Jurkat, Clone E6-1 (cell line): ENCODE data around the gene CPB1. TPM values are rescaled to one million over a fixed set of nuclear protein-coding genes. Genes with fewer than 3 reads are reported as not detected.
"Not testable (repeated sequence)": the region's sequence is repeated elsewhere in the genome, so short reads cannot be mapped to it uniquely, and the experiment has no call there.

Experiments
- DNase-seq: peaks from one replicate; pipeline ENCODE4 v3.0.0-alpha.2; 2011; ENCODE audit warnings: low read depth, low spot score
- H3K4me3 ChIP-seq: 2 replicates; pipeline ENCODE4 v1.5.1; 2011; ENCODE audit warnings: mild to moderate bottlenecking, low read length, control low read depth, moderate library complexity
- polyA plus RNA-seq: library from polyadenylated mRNA; unstranded; fragments of >200 nt; gene quantifications from one replicate; pipeline ENCODE4 v1.2.1, GENCODE V29; 2012; ENCODE audit warnings: missing spikeins; ENCODE audit not compliant: insufficient read length, insufficient read depth

The CPB1 gene
- not detected for polyA plus RNA-seq

GRCh38 chr3:148827585-148827984, at the start of gene CPB1:
TSS of gene CPB1 (plus strand) at chr3:148827811. CDS start at chr3:148827824, 13 bp downstream.
- DNase-seq, result no peak
- no peak within 1 kb of the TSS for H3K4me3 ChIP-seq

GRCh38 chr3:148778926-148779325, 48.7 kb upstream of the CPB1 start:
- no peak for DNase-seq

GRCh38 chr3:148785026-148785425, 42.6 kb upstream of the CPB1 start:
- DNase-seq, H3K4me3 ChIP-seq: not testable (repeated sequence)

More at GRCh38 chr3:148778926-148779325, 48.7 kb upstream of the CPB1 start:
- no peak overlapping the region for H3K4me3 ChIP-seq

- not testable (repeated sequence) for H3K4me3 ChIP-seq, DNase-seq
Measured at GRCh38 chr3:148786159-148786558, 41.5 kb upstream of the CPB1 start.

- no peak for DNase-seq
- no peak overlapping the region for H3K4me3 ChIP-seq
Measured at GRCh38 chr3:148789146-148789545, 38.5 kb upstream of the CPB1 start.

GRCh38 chr3:148789906-148790305, 37.7 kb upstream of the CPB1 start:
- DNase-seq, result no peak
- no peak overlapping the region for H3K4me3 ChIP-seq

GRCh38 chr3:148790370-148790769, 37.2 kb upstream of the CPB1 start:
- no peak overlapping the region for H3K4me3 ChIP-seq
- DNase-seq, result no peak

GRCh38 chr3:148790851-148791735, 36.5 kb upstream of the CPB1 start:
- DNase-seq, result no peak
- H3K4me3 ChIP-seq, result no peak overlapping the region

- no peak for DNase-seq
Measured at GRCh38 chr3:148791920-148792319, 35.7 kb upstream of the CPB1 start.

GRCh38 chr3:148792516-148792915, 35.1 kb upstream of the CPB1 start:
- H3K4me3 ChIP-seq, result no peak overlapping the region
- DNase-seq, result no peak

More at GRCh38 chr3:148791920-148792319, 35.7 kb upstream of the CPB1 start:
- no peak overlapping the region for H3K4me3 ChIP-seq

GRCh38 chr3:148796799-148797198, 30.8 kb upstream of the CPB1 start:
- DNase-seq, result no peak

GRCh38 chr3:148797795-148798194, 29.8 kb upstream of the CPB1 start:
- no peak for DNase-seq
- H3K4me3 ChIP-seq, result no peak overlapping the region

More at GRCh38 chr3:148796799-148797198, 30.8 kb upstream of the CPB1 start:
- no peak overlapping the region for H3K4me3 ChIP-seq

GRCh38 chr3:148800414-148800813, 27.2 kb upstream of the CPB1 start:
- H3K4me3 ChIP-seq, result no peak overlapping the region
- DNase-seq, result no peak

- H3K4me3 ChIP-seq, result no peak overlapping the region
Measured at GRCh38 chr3:148809835-148810234, 17.8 kb upstream of the CPB1 start.

GRCh38 chr3:148815316-148816110, 12.1 kb upstream of the CPB1 start:
- DNase-seq, result no peak

More at GRCh38 chr3:148809835-148810234, 17.8 kb upstream of the CPB1 start:
- DNase-seq, result no peak

GRCh38 chr3:148816427-148816826, 11.2 kb upstream of the CPB1 start:
- no peak for DNase-seq
- H3K4me3 ChIP-seq, result no peak overlapping the region

More at GRCh38 chr3:148815316-148816110, 12.1 kb upstream of the CPB1 start:
- H3K4me3 ChIP-seq, result no peak overlapping the region

GRCh38 chr3:148816981-148817525, 10.6 kb upstream of the CPB1 start:
- DNase-seq, result no peak
- no peak overlapping the region for H3K4me3 ChIP-seq

- no peak overlapping the region for H3K4me3 ChIP-seq
- DNase-seq, result no peak
Measured at GRCh38 chr3:148820361-148821245, 7.0 kb upstream of the CPB1 start.

- no peak overlapping the region for H3K4me3 ChIP-seq
- no peak for DNase-seq
Measured at GRCh38 chr3:148823026-148823425, 4.6 kb upstream of the CPB1 start.
